Bronchial epithelial cell (primary cell): ENCODE results near the gene ITGAD. TPM values are rescaled to one million over a fixed set of nuclear protein-coding genes. Genes with fewer than 3 reads are reported as not detected.

Experiments
- DNase-seq: peaks from one replicate; pipeline ENCODE4 v3.0.0-alpha.2; 2010; ENCODE audit warnings: low read depth
- FAIRE-seq: peaks from 2 replicates; lab custom pipeline; 2011; peaks lifted over from hg19 to GRCh38; lab: Jason Lieb, UNC
- H3K27me3 ChIP-seq: 2 replicates; pipeline ENCODE4 v1.5.1; 2011; ENCODE audit warnings: low read length; ENCODE audit not compliant: control insufficient read depth, insufficient read depth
- H3K36me3 ChIP-seq: 2 replicates; pipeline ENCODE4 v1.5.1; 2011; ENCODE audit warnings: low read length; ENCODE audit not compliant: control insufficient read depth, insufficient read depth
- H3K4me3 ChIP-seq: 2 replicates; pipeline ENCODE4 v1.5.1; 2011; ENCODE audit warnings: mild to moderate bottlenecking, low read depth, low read length, control low read depth
- total RNA-seq: library from RNA; depleted of rRNA; stranded (reverse); fragments of >200 nt; gene quantifications from 2 replicates; pipeline ENCODE4 v1.2.1, GENCODE V29; 2014
- TF ChIP-seq, protein P1 (sequence below): IDR thresholded peaks from 2 replicates; pipeline ENCODE4 v1.5.1; 2011; ENCODE audit warnings: mild to moderate bottlenecking, moderate library complexity, low read length, control low read depth, inconsistent platforms; ENCODE audit not compliant: insufficient read depth, severe bottlenecking

Gene ITGAD
- total RNA-seq, 1 donor from 2014 or later = not detected

DNA sequence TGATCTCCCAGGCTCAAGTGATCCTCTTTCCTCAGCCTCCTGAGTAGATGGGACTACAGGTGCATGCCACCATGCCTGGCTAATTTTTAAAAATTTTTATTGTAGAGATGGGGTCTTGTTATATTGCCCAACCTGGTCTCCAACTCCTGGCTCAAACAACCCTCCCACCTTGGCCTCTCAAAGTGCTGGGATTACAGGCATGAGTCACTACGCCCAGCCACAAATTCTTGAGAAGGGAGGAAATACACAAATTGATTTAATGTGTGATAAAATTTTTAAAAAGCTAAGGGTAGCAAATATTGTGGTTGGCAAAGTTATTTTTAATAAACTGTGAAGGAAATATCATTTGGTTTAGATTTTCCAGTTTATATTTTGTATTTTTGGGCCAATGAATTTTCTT lies 9.6 kb downstream of the ITGAD start:
- Histone ChIP-seq H3K4me3 (no peak overlapping the region), H3K27me3 (no peaks in the 10 kb centered on the region), H3K36me3 (no peaks in the 10 kb centered on the region)
- DNase-seq (no peak), FAIRE-seq (no peak)
- TF ChIP-seq, protein P1, sequence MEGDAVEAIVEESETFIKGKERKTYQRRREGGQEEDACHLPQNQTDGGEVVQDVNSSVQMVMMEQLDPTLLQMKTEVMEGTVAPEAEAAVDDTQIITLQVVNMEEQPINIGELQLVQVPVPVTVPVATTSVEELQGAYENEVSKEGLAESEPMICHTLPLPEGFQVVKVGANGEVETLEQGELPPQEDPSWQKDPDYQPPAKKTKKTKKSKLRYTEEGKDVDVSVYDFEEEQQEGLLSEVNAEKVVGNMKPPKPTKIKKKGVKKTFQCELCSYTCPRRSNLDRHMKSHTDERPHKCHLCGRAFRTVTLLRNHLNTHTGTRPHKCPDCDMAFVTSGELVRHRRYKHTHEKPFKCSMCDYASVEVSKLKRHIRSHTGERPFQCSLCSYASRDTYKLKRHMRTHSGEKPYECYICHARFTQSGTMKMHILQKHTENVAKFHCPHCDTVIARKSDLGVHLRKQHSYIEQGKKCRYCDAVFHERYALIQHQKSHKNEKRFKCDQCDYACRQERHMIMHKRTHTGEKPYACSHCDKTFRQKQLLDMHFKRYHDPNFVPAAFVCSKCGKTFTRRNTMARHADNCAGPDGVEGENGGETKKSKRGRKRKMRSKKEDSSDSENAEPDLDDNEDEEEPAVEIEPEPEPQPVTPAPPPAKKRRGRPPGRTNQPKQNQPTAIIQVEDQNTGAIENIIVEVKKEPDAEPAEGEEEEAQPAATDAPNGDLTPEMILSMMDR = no peak

DNA sequence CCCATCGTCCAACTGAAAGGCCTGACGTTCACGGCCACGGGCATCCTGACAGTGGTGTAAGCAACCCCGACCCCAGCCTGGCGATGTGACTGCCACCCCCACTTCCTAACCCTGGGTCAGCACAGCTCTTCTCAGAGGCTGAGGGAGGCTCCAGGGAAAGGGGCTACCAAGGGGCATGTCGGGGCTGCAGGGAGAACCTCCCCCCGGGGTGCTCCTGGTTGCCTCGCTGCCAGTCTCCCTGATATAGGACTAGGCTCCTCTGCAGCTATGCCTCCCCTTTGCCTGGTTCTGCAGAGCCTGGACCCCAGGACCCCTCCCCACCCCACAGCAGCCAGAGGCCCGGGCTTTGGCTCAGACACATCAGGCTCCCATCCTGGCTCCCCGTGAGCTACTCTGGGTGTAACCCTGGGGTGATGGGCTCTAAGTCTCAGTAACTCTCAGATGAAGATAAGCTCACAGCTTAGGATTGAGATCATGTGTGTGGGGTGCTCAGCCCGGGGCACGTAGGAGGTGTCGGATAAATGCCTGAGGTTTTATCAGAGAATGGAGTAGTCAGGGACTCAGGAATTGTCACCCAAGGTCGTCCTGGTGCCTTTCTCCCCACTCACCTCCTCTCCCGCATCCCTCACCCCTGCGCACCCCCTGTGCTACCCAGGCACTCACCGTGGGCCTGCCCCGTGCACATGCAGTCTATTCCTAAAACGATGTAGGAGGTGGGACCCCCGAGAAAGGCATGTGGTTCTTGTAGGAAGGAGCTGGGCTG lies 10.6 kb downstream of the ITGAD start:
- no peak overlapping the region for H3K4me3 ChIP-seq
- TF ChIP-seq, protein P1 = no peak
- no peak for FAIRE-seq
- no peaks in the 10 kb centered on the region for H3K27me3 ChIP-seq
- no peak for DNase-seq
- no peaks in the 10 kb centered on the region for H3K36me3 ChIP-seq

DNA sequence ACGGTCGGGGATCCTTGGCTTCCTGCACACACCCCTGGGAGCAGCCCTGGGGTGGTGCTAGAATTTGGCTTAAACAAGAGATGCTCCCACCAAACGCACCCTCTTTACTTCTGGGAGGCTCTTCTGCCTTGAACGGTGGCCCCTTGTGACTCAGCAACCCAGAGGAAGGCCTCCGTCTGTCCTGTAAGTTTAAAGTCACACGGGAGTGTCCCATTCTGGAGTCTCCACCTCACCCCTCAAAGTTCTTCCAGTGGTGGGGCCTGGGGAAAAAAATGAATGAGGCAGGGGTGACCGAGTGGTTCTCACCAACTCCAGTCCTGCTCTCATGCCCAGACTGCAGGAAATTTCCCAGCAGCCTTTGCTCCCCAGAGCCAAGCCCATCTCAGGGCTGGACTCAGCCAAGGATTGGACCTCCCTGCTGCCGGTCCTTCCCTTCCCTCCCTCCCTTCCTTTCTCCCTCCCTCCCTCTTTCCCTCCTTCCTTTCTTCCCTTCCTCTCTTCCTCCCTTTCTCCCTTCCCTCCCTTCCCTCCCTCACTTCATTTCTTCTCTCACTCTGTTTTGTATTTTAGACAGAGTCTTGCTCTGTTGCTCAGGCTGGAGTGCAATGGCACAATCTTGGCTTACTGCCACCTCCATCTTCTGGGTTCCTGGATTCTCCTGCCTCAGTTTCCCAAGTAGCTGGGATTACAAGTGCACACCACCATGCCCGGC lies 11.4 kb downstream of the ITGAD start:
- Histone ChIP-seq H3K4me3 (no peak overlapping the region), H3K36me3 (no peaks in the 10 kb centered on the region), H3K27me3 (no peaks in the 10 kb centered on the region)
- TF ChIP-seq, protein P1 = no peak
- DNase-seq = no peak
- no peak for FAIRE-seq

DNA sequence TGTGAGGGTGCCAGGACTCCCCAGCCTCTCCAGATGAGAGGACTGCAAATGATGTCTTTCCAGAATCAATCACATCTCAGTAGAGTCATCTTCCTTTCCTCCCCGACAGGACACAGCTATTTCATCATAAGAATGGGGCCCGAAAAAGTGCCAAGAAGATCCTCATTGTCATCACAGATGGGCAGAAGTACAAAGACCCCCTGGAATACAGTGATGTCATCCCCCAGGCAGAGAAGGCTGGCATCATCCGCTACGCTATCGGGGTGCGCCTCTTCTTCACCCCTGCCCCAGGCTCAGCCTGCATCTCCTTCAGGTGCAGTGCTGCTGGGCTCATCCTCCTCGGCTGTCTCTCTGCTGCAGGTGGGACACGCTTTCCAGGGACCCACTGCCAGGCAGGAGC lies 14.3 kb downstream of the ITGAD start:
- DNase-seq = no peak
- TF ChIP-seq, protein P1 = no peak
- FAIRE-seq = no peak
- Histone ChIP-seq H3K27me3 (no peaks in the 10 kb centered on the region), H3K36me3 (no peaks in the 10 kb centered on the region), H3K4me3 (no peak overlapping the region)

DNA sequence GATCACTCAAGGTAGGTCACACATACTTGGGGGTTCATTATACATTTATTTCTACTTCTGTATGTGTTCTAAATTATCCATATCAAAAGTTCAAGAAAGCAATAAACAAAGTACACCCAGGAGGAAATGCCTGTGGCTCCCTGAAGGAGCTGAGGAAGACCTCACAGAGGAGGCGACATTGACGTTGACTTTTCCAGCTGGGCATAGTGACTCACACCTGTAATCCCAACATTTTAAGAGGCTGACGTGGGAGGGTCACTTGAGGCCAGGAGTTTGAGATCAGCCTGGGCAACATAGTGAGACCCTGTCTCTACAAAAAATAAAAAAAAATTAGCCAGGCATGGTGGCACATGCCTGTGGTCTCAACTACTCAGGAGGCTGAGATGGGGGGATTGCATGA lies 16.3 kb downstream of the ITGAD start:
- TF ChIP-seq, protein P1 = no peak
- DNase-seq (no peak), FAIRE-seq (no peak)
- H3K27me3 ChIP-seq = no peaks in the 10 kb centered on the region
- no peaks in the 10 kb centered on the region for H3K36me3 ChIP-seq
- no peak overlapping the region for H3K4me3 ChIP-seq
